ENCODE data around the gene DNAJB5.

DNAJB5 gene

GRCh38 chr9:34961574-34962490 is 27.7 kb upstream of the DNAJB5 start:
- FAIRE-seq = no peak
- TF ChIP-seq POU2F2 (IDR thresholded peaks at IDR 0.05; ENCODE audit: low read depth, low read length) (no peak), POLR2AphosphoS5 (IDR thresholded peaks at IDR 0.05; ENCODE audit: low read depth, low read length) (no peak), SPI1 (IDR thresholded peaks at IDR 0.05; ENCODE audit: low read depth, low read length) (no peak), TAF1 (IDR thresholded peaks at IDR 0.05; ENCODE audit: low read depth, low read length) (no peak), PAX5 (IDR thresholded peaks at IDR 0.05; ENCODE audit: insufficient read depth, low read length, severe bottlenecking) (no peak), POLR2A (IDR thresholded peaks at IDR 0.05; ENCODE audit: low read depth, low read length) (no peak)
- no peak for DNase-seq (ENCODE audit: insufficient read length, low spot score)

GRCh38 chr9:34962546-34962945 is 27.0 kb upstream of the DNAJB5 start:
- FAIRE-seq (no peak), DNase-seq (ENCODE audit: insufficient read length, low spot score) (no peak)
- TF ChIP-seq TAF1 (IDR thresholded peaks at IDR 0.05; ENCODE audit: low read depth, low read length) (no peak), POU2F2 (IDR thresholded peaks at IDR 0.05; ENCODE audit: low read depth, low read length) (no peak)

- no peak for FAIRE-seq
- no peak for TF ChIP-seq SPI1 (IDR thresholded peaks at IDR 0.05; ENCODE audit: low read depth, low read length)
- no peak for TF ChIP-seq PAX5 (IDR thresholded peaks at IDR 0.05; ENCODE audit: insufficient read depth, low read length, severe bottlenecking)
- no peak for TF ChIP-seq POLR2A (IDR thresholded peaks at IDR 0.05; ENCODE audit: low read depth, low read length)
- TF ChIP-seq POLR2AphosphoS5 (IDR thresholded peaks at IDR 0.05; ENCODE audit: low read depth, low read length) = no peak
- TF ChIP-seq POU2F2 (IDR thresholded peaks at IDR 0.05; ENCODE audit: low read depth, low read length) = no peak
- no peak for TF ChIP-seq TAF1 (IDR thresholded peaks at IDR 0.05; ENCODE audit: low read depth, low read length)
Observed at GRCh38 chr9:34963552-34963951, 26.0 kb upstream of the DNAJB5 start.

GRCh38 chr9:34964458-34964857 is 25.1 kb upstream of the DNAJB5 start:
- no peak for TF ChIP-seq SPI1 (IDR thresholded peaks at IDR 0.05; ENCODE audit: low read depth, low read length)
- FAIRE-seq (no peak), DNase-seq (ENCODE audit: insufficient read length, low spot score) (no peak)

More at GRCh38 chr9:34963552-34963951, 26.0 kb upstream of the DNAJB5 start:
- no peak for DNase-seq (ENCODE audit: insufficient read length, low spot score)

GRCh38 chr9:34971146-34971811 is 18.3 kb upstream of the DNAJB5 start:
- no peak for TF ChIP-seq PAX5 (IDR thresholded peaks at IDR 0.05; ENCODE audit: insufficient read depth, low read length, severe bottlenecking)
- no peak for TF ChIP-seq SPI1 (IDR thresholded peaks at IDR 0.05; ENCODE audit: low read depth, low read length)
- no peak for TF ChIP-seq TAF1 (IDR thresholded peaks at IDR 0.05; ENCODE audit: low read depth, low read length)
- TF ChIP-seq POU2F2 (IDR thresholded peaks at IDR 0.05; ENCODE audit: low read depth, low read length) = no peak
- TF ChIP-seq POLR2AphosphoS5 (IDR thresholded peaks at IDR 0.05; ENCODE audit: low read depth, low read length) = no peak
- TF ChIP-seq POLR2A (IDR thresholded peaks at IDR 0.05; ENCODE audit: low read depth, low read length) = no peak
- no peak for FAIRE-seq
- DNase-seq (ENCODE audit: insufficient read length, low spot score) = no peak

- FAIRE-seq = no peak
Observed at GRCh38 chr9:34974664-34975063, 14.9 kb upstream of the DNAJB5 start.

GRCh38 chr9:34976441-34976840 is 13.1 kb upstream of the DNAJB5 start:
- TF ChIP-seq TAF1 (IDR thresholded peaks at IDR 0.05; ENCODE audit: low read depth, low read length) = no peak
- TF ChIP-seq POU2F2 (IDR thresholded peaks at IDR 0.05; ENCODE audit: low read depth, low read length) = no peak
- TF ChIP-seq PAX5 (IDR thresholded peaks at IDR 0.05; ENCODE audit: insufficient read depth, low read length, severe bottlenecking) = no peak
- DNase-seq (ENCODE audit: insufficient read length, low spot score) (no peak), FAIRE-seq (no peak)

More at GRCh38 chr9:34974664-34975063, 14.9 kb upstream of the DNAJB5 start:
- TF ChIP-seq SPI1 (IDR thresholded peaks at IDR 0.05; ENCODE audit: low read depth, low read length) = no peak
- no peak for TF ChIP-seq PAX5 (IDR thresholded peaks at IDR 0.05; ENCODE audit: insufficient read depth, low read length, severe bottlenecking)
- TF ChIP-seq POU2F2 (IDR thresholded peaks at IDR 0.05; ENCODE audit: low read depth, low read length) = no peak
- no peak for DNase-seq (ENCODE audit: insufficient read length, low spot score)

GRCh38 chr9:34976992-34977391 is 12.6 kb upstream of the DNAJB5 start:
- TF ChIP-seq PAX5 (IDR thresholded peaks at IDR 0.05; ENCODE audit: insufficient read depth, low read length, severe bottlenecking) (no peak), TAF1 (IDR thresholded peaks at IDR 0.05; ENCODE audit: low read depth, low read length) (no peak), POLR2AphosphoS5 (IDR thresholded peaks at IDR 0.05; ENCODE audit: low read depth, low read length) (no peak), SPI1 (IDR thresholded peaks at IDR 0.05; ENCODE audit: low read depth, low read length) (no peak), POLR2A (IDR thresholded peaks at IDR 0.05; ENCODE audit: low read depth, low read length) (no peak), POU2F2 (IDR thresholded peaks at IDR 0.05; ENCODE audit: low read depth, low read length) (no peak)
- no peak for DNase-seq (ENCODE audit: insufficient read length, low spot score)
- FAIRE-seq = no peak

GRCh38 chr9:34980181-34980761 is 9.3 kb upstream of the DNAJB5 start:
- no peak for FAIRE-seq
- TF ChIP-seq SPI1 (IDR thresholded peaks at IDR 0.05; ENCODE audit: low read depth, low read length) (no peak), POLR2A (IDR thresholded peaks at IDR 0.05; ENCODE audit: low read depth, low read length) (no peak), PAX5 (IDR thresholded peaks at IDR 0.05; ENCODE audit: insufficient read depth, low read length, severe bottlenecking) (no peak), POLR2AphosphoS5 (IDR thresholded peaks at IDR 0.05; ENCODE audit: low read depth, low read length) (no peak)
- no peak for DNase-seq (ENCODE audit: insufficient read length, low spot score)

GRCh38 chr9:34982361-34982760 is 7.2 kb upstream of the DNAJB5 start:
- TF ChIP-seq PAX5 (IDR thresholded peaks at IDR 0.05; ENCODE audit: insufficient read depth, low read length, severe bottlenecking) = no peak
- FAIRE-seq (no peak), DNase-seq (ENCODE audit: insufficient read length, low spot score) (no peak)

Measured in GM12891 (cell line).